Measurements from ENCODE around the gene ITPRIP.

The ITPRIP gene

GRCh38 chr10:104344219-104344618, 6.0 kb upstream of the ITPRIP start:
- TF ChIP-seq SPI1 (IDR thresholded peaks at IDR 0.05; ENCODE audit: low read depth, low read length), result no peak
- no peak for TF ChIP-seq TAF1 (IDR thresholded peaks at IDR 0.05; ENCODE audit: low read depth, low read length)
- no peak for TF ChIP-seq POLR2A (IDR thresholded peaks at IDR 0.05; ENCODE audit: low read depth, low read length)
- no peak for TF ChIP-seq POLR2AphosphoS5 (IDR thresholded peaks at IDR 0.05; ENCODE audit: low read depth, low read length)
- no peak for FAIRE-seq
- DNase-seq (ENCODE audit: insufficient read length, low spot score), result no peak

DNA sequence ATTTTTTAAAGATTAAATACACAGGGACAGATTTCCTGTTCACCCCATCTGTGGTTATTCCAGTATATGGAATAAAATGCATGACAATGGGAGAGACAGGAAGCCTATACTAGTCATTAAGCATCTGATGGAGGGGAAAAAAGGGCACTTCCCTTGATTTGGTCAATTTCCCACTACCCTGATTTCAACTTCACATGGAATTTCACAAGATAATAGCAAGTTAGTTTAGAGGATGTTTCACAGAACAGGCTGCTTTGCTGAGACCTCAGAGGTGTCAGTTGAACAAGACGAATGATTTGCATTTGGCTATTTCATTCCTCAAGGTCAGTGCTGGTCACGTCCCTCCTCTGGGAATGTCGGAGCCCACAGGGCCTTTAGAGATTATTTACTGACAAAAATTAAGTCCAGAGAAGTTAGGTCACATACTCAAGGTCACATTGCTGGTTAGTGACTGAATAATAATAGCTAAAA, 4.7 kb upstream of the ITPRIP start:
- TF ChIP-seq POLR2A (IDR thresholded peaks at IDR 0.05; ENCODE audit: low read depth, low read length), result no peak
- TF ChIP-seq PAX5 (IDR thresholded peaks at IDR 0.05; ENCODE audit: insufficient read depth, low read length, severe bottlenecking), result no peak
- no peak for TF ChIP-seq POU2F2 (IDR thresholded peaks at IDR 0.05; ENCODE audit: low read depth, low read length)
- TF ChIP-seq TAF1 (IDR thresholded peaks at IDR 0.05; ENCODE audit: low read depth, low read length), result no peak
- no peak for TF ChIP-seq SPI1 (IDR thresholded peaks at IDR 0.05; ENCODE audit: low read depth, low read length)
- no peak for TF ChIP-seq POLR2AphosphoS5 (IDR thresholded peaks at IDR 0.05; ENCODE audit: low read depth, low read length)
- no peak for FAIRE-seq

DNA sequence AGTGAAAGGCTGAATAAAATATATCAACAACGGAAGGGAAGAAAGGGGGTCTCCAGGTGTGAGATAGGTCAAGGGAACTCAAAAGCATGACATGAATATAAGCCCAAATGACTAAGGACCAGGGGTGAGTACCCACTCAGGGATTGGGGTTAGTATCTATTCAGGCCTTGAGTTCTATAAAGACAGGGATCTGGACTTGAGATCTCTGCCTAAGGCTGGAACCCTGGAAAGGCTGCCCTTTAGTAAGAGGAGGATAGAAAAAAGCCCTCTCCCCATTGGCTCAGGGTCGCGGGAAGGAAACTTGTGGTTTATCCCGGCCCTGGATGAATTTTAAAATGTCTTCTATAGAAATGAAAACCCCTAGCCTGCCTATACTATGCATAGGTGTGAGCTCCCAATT, 2.4 kb upstream of the ITPRIP start:
- FAIRE-seq, result no peak
- DNase-seq (ENCODE audit: insufficient read length, low spot score), result no peak
- TF ChIP-seq POLR2AphosphoS5 (IDR thresholded peaks at IDR 0.05; ENCODE audit: low read depth, low read length) (no peak), POU2F2 (IDR thresholded peaks at IDR 0.05; ENCODE audit: low read depth, low read length) (no peak), TAF1 (IDR thresholded peaks at IDR 0.05; ENCODE audit: low read depth, low read length) (no peak), SPI1 (IDR thresholded peaks at IDR 0.05; ENCODE audit: low read depth, low read length) (no peak), POLR2A (IDR thresholded peaks at IDR 0.05; ENCODE audit: low read depth, low read length) (no peak), PAX5 (IDR thresholded peaks at IDR 0.05; ENCODE audit: insufficient read depth, low read length, severe bottlenecking) (no peak)

More for the DNA sequence above, 4.7 kb upstream of the ITPRIP start:
- DNase-seq (ENCODE audit: insufficient read length, low spot score), result no peak

DNA sequence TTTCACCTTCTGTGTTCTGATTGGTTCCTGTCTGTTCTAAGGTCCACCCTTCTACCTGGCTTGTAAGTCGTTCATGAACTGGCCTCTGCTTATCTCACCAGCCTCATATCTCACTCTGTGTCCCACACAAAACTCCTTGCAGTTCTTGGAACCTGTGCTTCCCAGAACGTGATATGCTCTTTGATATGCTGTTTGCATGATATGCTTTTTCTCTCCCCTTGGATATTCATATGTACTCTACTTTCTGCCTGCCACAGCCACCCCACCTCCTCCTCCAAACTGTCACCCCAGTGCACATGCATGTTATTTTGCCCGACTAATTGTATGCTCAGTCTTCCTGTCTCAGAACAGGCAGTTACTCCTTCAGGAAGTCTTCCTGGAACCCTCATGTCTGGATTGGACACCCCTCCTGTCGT, 1.9 kb upstream of the ITPRIP start:
- no peak for FAIRE-seq
- DNase-seq (ENCODE audit: insufficient read length, low spot score), result no peak
- TF ChIP-seq PAX5 (IDR thresholded peaks at IDR 0.05; ENCODE audit: insufficient read depth, low read length, severe bottlenecking), result no peak
- TF ChIP-seq SPI1 (IDR thresholded peaks at IDR 0.05; ENCODE audit: low read depth, low read length), result no peak
- TF ChIP-seq POLR2A (IDR thresholded peaks at IDR 0.05; ENCODE audit: low read depth, low read length), result no peak
- no peak for TF ChIP-seq POLR2AphosphoS5 (IDR thresholded peaks at IDR 0.05; ENCODE audit: low read depth, low read length)
- no peak for TF ChIP-seq TAF1 (IDR thresholded peaks at IDR 0.05; ENCODE audit: low read depth, low read length)
- TF ChIP-seq POU2F2 (IDR thresholded peaks at IDR 0.05; ENCODE audit: low read depth, low read length), result no peak

GRCh38 chr10:104339469-104340110, 1.3 kb upstream of the ITPRIP start:
- TF ChIP-seq PAX5 (IDR thresholded peaks at IDR 0.05; ENCODE audit: insufficient read depth, low read length, severe bottlenecking) (no peak), SPI1 (IDR thresholded peaks at IDR 0.05; ENCODE audit: low read depth, low read length) (no peak), POLR2AphosphoS5 (IDR thresholded peaks at IDR 0.05; ENCODE audit: low read depth, low read length) (no peak), TAF1 (IDR thresholded peaks at IDR 0.05; ENCODE audit: low read depth, low read length) (no peak), POU2F2 (IDR thresholded peaks at IDR 0.05; ENCODE audit: low read depth, low read length) (no peak), POLR2A (IDR thresholded peaks at IDR 0.05; ENCODE audit: low read depth, low read length) (no peak)
- FAIRE-seq, result no peak
- DNase-seq (ENCODE audit: insufficient read length, low spot score), result no peak

GRCh38 chr10:104337521-104337984, 712 bp downstream of the ITPRIP start:
- DNase-seq (ENCODE audit: insufficient read length, low spot score), result no peak
- TF ChIP-seq PAX5 (IDR thresholded peaks at IDR 0.05; ENCODE audit: insufficient read depth, low read length, severe bottlenecking), result no peak
- TF ChIP-seq POLR2A (IDR thresholded peaks at IDR 0.05; ENCODE audit: low read depth, low read length), result no peak
- 0 out of 2 replicates have a peak, but pooled peaks have one; percentile 27 for TF ChIP-seq TAF1 (IDR thresholded peaks at IDR 0.05; ENCODE audit: low read depth, low read length)
- no peak for TF ChIP-seq POLR2AphosphoS5 (IDR thresholded peaks at IDR 0.05; ENCODE audit: low read depth, low read length)
- TF ChIP-seq SPI1 (IDR thresholded peaks at IDR 0.05; ENCODE audit: low read depth, low read length), result peak; percentile 85
- TF ChIP-seq POU2F2 (IDR thresholded peaks at IDR 0.05; ENCODE audit: low read depth, low read length), result no peak
- peak; percentile 41 for FAIRE-seq

- FAIRE-seq (peak; percentile 26), DNase-seq (ENCODE audit: insufficient read length, low spot score) (no peak)
- TF ChIP-seq TAF1 (IDR thresholded peaks at IDR 0.05; ENCODE audit: low read depth, low read length) (no peak), PAX5 (IDR thresholded peaks at IDR 0.05; ENCODE audit: insufficient read depth, low read length, severe bottlenecking) (no peak), POU2F2 (IDR thresholded peaks at IDR 0.05; ENCODE audit: low read depth, low read length) (no peak), POLR2AphosphoS5 (IDR thresholded peaks at IDR 0.05; ENCODE audit: low read depth, low read length) (no peak), POLR2A (IDR thresholded peaks at IDR 0.05; ENCODE audit: low read depth, low read length) (no peak), SPI1 (IDR thresholded peaks at IDR 0.05; ENCODE audit: low read depth, low read length) (no peak)
Measured at GRCh38 chr10:104336821-104337467, 1.3 kb downstream of the ITPRIP start.

DNA sequence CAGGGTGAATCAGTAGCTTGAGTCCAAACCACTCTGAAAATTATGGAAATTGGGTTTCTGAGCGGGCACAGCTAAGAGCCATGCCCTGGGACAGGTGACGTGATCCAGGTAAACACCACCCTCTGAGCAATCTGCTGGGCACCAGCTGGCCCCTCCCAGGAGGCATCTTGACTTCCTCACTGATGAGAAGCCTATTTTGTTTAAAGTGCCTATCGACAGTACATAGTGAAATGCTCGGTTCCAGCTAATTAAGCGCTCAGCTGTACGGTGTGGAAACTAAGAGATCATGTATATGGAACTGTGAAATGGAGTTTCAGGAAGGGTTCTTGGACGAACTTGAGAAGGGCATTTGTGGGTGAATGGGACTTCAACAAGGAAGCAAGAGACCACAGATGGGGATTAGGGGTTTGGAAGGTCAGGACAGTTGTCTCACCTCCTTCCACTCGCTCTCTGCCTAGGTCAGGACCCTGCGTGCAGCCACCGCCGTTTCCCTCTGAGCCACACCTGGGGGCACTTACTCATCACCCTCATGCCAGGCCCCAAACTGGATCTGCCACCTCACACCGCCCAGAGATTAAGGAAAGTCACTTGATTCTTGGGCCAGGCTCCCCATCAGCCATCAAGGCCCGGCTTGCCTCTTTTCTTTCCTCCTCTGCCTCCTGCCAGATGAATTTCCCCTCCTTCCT, 3.2 kb downstream of the ITPRIP start:
- TF ChIP-seq POU2F2 (IDR thresholded peaks at IDR 0.05; ENCODE audit: low read depth, low read length), result no peak
- no peak for TF ChIP-seq SPI1 (IDR thresholded peaks at IDR 0.05; ENCODE audit: low read depth, low read length)
- DNase-seq (ENCODE audit: insufficient read length, low spot score), result no peak

DNA sequence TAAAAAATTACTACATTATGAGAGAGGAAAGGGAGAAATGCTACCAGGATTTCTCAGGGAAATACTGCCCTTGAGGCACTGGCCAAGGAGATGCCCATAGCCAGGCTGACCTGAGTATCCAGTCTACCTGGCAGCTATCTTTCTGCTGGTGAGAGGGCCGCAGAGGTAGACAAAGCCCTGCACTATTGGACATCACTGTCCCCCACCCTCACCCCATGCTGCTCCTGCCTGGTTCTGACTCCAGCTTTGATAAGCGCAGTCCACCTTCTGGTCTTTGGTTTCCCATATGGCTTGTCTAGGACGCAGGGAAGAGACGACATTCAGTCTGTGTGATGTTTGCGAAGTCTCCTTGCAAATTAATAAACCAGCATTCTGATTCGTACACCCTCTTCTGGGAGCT, 3.7 kb downstream of the ITPRIP start:
- TF ChIP-seq TAF1 (IDR thresholded peaks at IDR 0.05; ENCODE audit: low read depth, low read length) (no peak), POLR2A (IDR thresholded peaks at IDR 0.05; ENCODE audit: low read depth, low read length) (no peak), POLR2AphosphoS5 (IDR thresholded peaks at IDR 0.05; ENCODE audit: low read depth, low read length) (no peak), SPI1 (IDR thresholded peaks at IDR 0.05; ENCODE audit: low read depth, low read length) (no peak), PAX5 (IDR thresholded peaks at IDR 0.05; ENCODE audit: insufficient read depth, low read length, severe bottlenecking) (no peak), POU2F2 (IDR thresholded peaks at IDR 0.05; ENCODE audit: low read depth, low read length) (no peak)
- DNase-seq (ENCODE audit: insufficient read length, low spot score) (no peak), FAIRE-seq (no peak)

More for the DNA sequence above, 3.2 kb downstream of the ITPRIP start:
- FAIRE-seq, result no peak

All from GM12891 (cell line).